ENCODE results near the gene PLXDC2.

PLXDC2 gene

GRCh38 chr10:20146004-20146403 is 329.8 kb downstream of the PLXDC2 start:
- DNase-seq (no peak), ATAC-seq (ENCODE audit: insufficient read depth, low read depth) (no peak)
- H3K9me3 ChIP-seq (ENCODE audit: insufficient read depth, low read length, severe bottlenecking): no peaks in the 10 kb centered on the region
- H3K27ac ChIP-seq (ENCODE audit: low read length): no peak overlapping the region
- no peaks in the 10 kb centered on the region for H3K79me2 ChIP-seq (ENCODE audit: insufficient read depth, low read length)
- no peak overlapping the region for H3K4me2 ChIP-seq (ENCODE audit: insufficient read depth, low read length)
- no peaks in the 10 kb centered on the region for H3K4me1 ChIP-seq (ENCODE audit: insufficient read depth, low read length)
- no peaks in the 10 kb centered on the region for H3K27me3 ChIP-seq (ENCODE audit: insufficient read depth, low read length, poor library complexity)
- TF ChIP-seq EZH2 (IDR thresholded peaks at IDR 0.05; ENCODE audit: borderline replicate concordance, low read depth, low read length, severe bottlenecking) (no peak), CTCF (IDR thresholded peaks at IDR 0.05; ENCODE audit: borderline replicate concordance, extremely low read depth, low read length, poor library complexity, severe bottlenecking) (no peak)
- H2AFZ ChIP-seq (ENCODE audit: low read depth, low read length): no peak overlapping the region
- no peaks in the 10 kb centered on the region for H4K20me1 ChIP-seq (ENCODE audit: insufficient read depth, low read length)
- no peaks in the 10 kb centered on the region for H3K36me3 ChIP-seq (ENCODE audit: insufficient read depth, low read length)
- H3K4me3 ChIP-seq (ENCODE audit: low read depth in 1 of 2, low read length in 2 of 2): no peak overlapping the region
- no peak overlapping the region for H3K9ac ChIP-seq (ENCODE audit: low read depth, low read length)

GRCh38 chr10:20147684-20148083 is 331.5 kb downstream of the PLXDC2 start:
- H3K4me2 ChIP-seq (ENCODE audit: insufficient read depth, low read length): no peak overlapping the region
- ATAC-seq (ENCODE audit: insufficient read depth, low read depth) (no peak), DNase-seq (no peak)
- TF ChIP-seq CTCF (IDR thresholded peaks at IDR 0.05; ENCODE audit: borderline replicate concordance, extremely low read depth, low read length, poor library complexity, severe bottlenecking) (no peak), EZH2 (IDR thresholded peaks at IDR 0.05; ENCODE audit: borderline replicate concordance, low read depth, low read length, severe bottlenecking) (no peak)
- no peaks in the 10 kb centered on the region for H3K79me2 ChIP-seq (ENCODE audit: insufficient read depth, low read length)
- no peak overlapping the region for H3K9ac ChIP-seq (ENCODE audit: low read depth, low read length)
- no peak overlapping the region for H3K4me3 ChIP-seq (ENCODE audit: low read depth in 1 of 2, low read length in 2 of 2)
- H3K9me3 ChIP-seq (ENCODE audit: insufficient read depth, low read length, severe bottlenecking): no peaks in the 10 kb centered on the region
- H3K27ac ChIP-seq (ENCODE audit: low read length): no peak overlapping the region
- no peak overlapping the region for H2AFZ ChIP-seq (ENCODE audit: low read depth, low read length)
- H3K4me1 ChIP-seq (ENCODE audit: insufficient read depth, low read length): no peaks in the 10 kb centered on the region
- H3K36me3 ChIP-seq (ENCODE audit: insufficient read depth, low read length): no peaks in the 10 kb centered on the region
- no peaks in the 10 kb centered on the region for H4K20me1 ChIP-seq (ENCODE audit: insufficient read depth, low read length)
- no peaks in the 10 kb centered on the region for H3K27me3 ChIP-seq (ENCODE audit: insufficient read depth, low read length, poor library complexity)

GRCh38 chr10:20156511-20156910 is 340.3 kb downstream of the PLXDC2 start:
- no peak overlapping the region for H3K9ac ChIP-seq (ENCODE audit: low read depth, low read length)
- no peak for ATAC-seq (ENCODE audit: insufficient read depth, low read depth)
- no peak for TF ChIP-seq EZH2 (IDR thresholded peaks at IDR 0.05; ENCODE audit: borderline replicate concordance, low read depth, low read length, severe bottlenecking)
- TF ChIP-seq CTCF (IDR thresholded peaks at IDR 0.05; ENCODE audit: borderline replicate concordance, extremely low read depth, low read length, poor library complexity, severe bottlenecking): no peak
- no peak overlapping the region for H3K4me3 ChIP-seq (ENCODE audit: low read depth in 1 of 2, low read length in 2 of 2)
- no peaks in the 10 kb centered on the region for H3K27me3 ChIP-seq (ENCODE audit: insufficient read depth, low read length, poor library complexity)
- H3K4me2 ChIP-seq (ENCODE audit: insufficient read depth, low read length): no peak overlapping the region
- H3K4me1 ChIP-seq (ENCODE audit: insufficient read depth, low read length): no peaks in the 10 kb centered on the region
- no peaks in the 10 kb centered on the region for H3K36me3 ChIP-seq (ENCODE audit: insufficient read depth, low read length)
- no peaks in the 10 kb centered on the region for H3K79me2 ChIP-seq (ENCODE audit: insufficient read depth, low read length)
- H3K27ac ChIP-seq (ENCODE audit: low read length): no peak overlapping the region
- no peaks in the 10 kb centered on the region for H3K9me3 ChIP-seq (ENCODE audit: insufficient read depth, low read length, severe bottlenecking)
- H4K20me1 ChIP-seq (ENCODE audit: insufficient read depth, low read length): no peaks in the 10 kb centered on the region
- no peak for DNase-seq
- no peak overlapping the region for H2AFZ ChIP-seq (ENCODE audit: low read depth, low read length)

- Histone ChIP-seq H3K36me3 (ENCODE audit: insufficient read depth, low read length) (no peaks in the 10 kb centered on the region), H3K4me2 (ENCODE audit: insufficient read depth, low read length) (no peak overlapping the region), H3K4me1 (ENCODE audit: insufficient read depth, low read length) (no peaks in the 10 kb centered on the region), H3K4me3 (ENCODE audit: low read depth in 1 of 2, low read length in 2 of 2) (no peak overlapping the region), H3K27ac (ENCODE audit: low read length) (no peak overlapping the region), H4K20me1 (ENCODE audit: insufficient read depth, low read length) (no peaks in the 10 kb centered on the region), H3K9ac (ENCODE audit: low read depth, low read length) (no peak overlapping the region), H3K9me3 (ENCODE audit: insufficient read depth, low read length, severe bottlenecking) (no peaks in the 10 kb centered on the region), H2AFZ (ENCODE audit: low read depth, low read length) (no peak overlapping the region), H3K27me3 (ENCODE audit: insufficient read depth, low read length, poor library complexity) (no peaks in the 10 kb centered on the region), H3K79me2 (ENCODE audit: insufficient read depth, low read length) (no peaks in the 10 kb centered on the region)
- TF ChIP-seq CTCF (IDR thresholded peaks at IDR 0.05; ENCODE audit: borderline replicate concordance, extremely low read depth, low read length, poor library complexity, severe bottlenecking) (no peak), EZH2 (IDR thresholded peaks at IDR 0.05; ENCODE audit: borderline replicate concordance, low read depth, low read length, severe bottlenecking) (no peak)
- DNase-seq: no peak
- ATAC-seq (ENCODE audit: insufficient read depth, low read depth): no peak
Observed at GRCh38 chr10:20157314-20157713, 341.1 kb downstream of the PLXDC2 start.

All from DND-41 (cell line).